Non-pigmented ciliary epithelial cell (primary cell): ENCODE results near the gene ISCA2.

Experiments
- DNase-seq: peaks from one replicate; pipeline ENCODE4 v3.0.0-alpha.2; 2010; ENCODE audit warnings: low read depth

Gene ISCA2

GRCh38 chr14:74483321-74483720 lies 10.2 kb upstream of the ISCA2 start:
- no peak for DNase-seq

GRCh38 chr14:74486164-74486563 lies 7.4 kb upstream of the ISCA2 start:
- DNase-seq = no peak

GRCh38 chr14:74488786-74489397 lies 4.7 kb upstream of the ISCA2 start:
- DNase-seq = no peak

DNA sequence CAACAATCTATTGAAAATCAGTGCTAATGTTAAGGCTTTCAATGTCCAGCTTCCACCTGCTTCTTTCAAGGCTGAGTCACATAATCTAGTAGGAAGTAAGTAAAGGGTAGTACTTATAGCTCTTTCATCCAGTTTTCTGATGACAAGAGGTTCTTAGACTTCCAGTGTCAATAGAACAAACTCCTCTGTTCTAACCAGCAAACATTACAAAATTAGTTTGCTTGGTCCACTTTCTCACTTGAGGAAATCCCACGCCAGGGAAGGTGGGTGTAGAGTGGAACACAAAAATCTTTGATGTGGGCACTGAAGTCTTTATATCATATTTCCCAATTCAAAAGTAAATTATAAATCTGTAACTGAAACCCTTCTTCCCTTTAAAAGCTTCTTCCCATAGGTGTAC lies 3.1 kb upstream of the ISCA2 start:
- no peak for DNase-seq

GRCh38 chr14:74491956-74492775 lies 1.4 kb upstream of the ISCA2 start:
- no peak for DNase-seq

DNA sequence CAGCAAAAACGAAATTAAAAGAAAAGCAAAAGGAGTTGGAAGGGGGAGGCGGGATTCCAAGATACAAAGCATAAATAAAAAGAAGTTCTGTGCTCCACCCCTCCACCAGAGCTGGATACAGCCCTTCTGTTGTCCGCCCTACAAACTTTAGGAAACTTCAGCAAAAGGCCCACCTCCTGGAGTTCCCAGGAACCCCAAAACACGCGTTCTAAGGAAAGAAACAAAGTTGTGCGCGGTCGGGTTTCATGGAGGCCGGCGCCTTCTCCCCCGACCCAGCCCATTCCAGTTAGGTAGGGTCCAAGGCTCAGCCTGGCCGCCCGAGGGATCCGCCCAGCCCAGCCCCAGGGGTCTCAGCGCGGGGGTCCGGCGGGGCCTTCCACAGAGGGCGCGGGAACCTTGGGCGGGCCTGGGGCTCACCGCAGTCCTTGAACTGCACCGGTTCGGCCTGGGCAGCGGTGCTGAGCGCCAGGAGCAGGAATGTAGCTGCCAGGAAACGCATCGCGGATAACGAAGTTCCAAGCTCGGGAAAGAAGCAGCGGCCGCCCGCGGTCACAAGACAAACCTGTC lies 706 bp upstream of the ISCA2 start, which contains the start of gene NPC2:
Gene NPC2 (minus strand): TSS at position 530 of the 567 bp plus-strand sequence. CDS start 31 bp downstream, at position 499.
- DNase-seq = no peak

GRCh38 chr14:74495356-74495755 lies 1.8 kb downstream of the ISCA2 start:
- no peak for DNase-seq

DNA sequence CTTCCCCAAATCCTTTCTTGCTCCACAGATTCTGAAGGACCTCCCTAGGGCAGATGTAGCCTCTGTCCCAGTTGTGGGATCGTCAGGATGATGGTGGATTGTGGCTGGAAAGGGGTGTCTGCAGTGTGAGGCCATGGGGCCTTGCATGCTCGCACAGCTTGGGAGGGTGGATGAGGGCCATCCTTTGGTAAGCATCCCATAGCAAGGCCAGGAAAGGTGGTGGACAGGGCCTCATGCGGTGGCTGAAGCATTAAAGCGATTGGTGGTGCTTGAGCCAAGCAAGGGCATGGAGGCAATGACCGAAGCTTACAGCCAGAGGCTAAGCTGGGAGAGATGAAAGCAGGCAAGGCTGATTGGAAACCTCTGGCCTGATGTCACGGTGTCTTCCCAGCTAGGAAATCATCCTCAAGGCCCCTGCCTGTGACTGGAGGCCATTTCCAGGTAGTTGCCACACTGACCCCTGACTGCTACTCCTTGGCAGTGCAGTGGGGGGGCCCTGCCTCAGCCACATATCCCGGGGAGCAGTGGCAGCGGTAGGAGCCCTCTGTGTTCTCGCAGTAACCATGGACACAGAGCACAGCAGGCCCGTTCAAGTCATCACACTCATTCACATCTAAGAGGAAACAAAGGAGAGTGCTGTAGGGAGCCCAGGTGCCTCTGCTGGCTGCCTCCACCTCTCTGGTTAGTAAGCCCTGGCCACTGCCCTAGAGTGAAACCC lies 7.0 kb downstream of the ISCA2 start:
- DNase-seq = no peak

GRCh38 chr14:74501135-74501614 lies 7.6 kb downstream of the ISCA2 start:
- no peak for DNase-seq

GRCh38 chr14:74501691-74502090 lies 8.1 kb downstream of the ISCA2 start:
- DNase-seq = no peak

DNA sequence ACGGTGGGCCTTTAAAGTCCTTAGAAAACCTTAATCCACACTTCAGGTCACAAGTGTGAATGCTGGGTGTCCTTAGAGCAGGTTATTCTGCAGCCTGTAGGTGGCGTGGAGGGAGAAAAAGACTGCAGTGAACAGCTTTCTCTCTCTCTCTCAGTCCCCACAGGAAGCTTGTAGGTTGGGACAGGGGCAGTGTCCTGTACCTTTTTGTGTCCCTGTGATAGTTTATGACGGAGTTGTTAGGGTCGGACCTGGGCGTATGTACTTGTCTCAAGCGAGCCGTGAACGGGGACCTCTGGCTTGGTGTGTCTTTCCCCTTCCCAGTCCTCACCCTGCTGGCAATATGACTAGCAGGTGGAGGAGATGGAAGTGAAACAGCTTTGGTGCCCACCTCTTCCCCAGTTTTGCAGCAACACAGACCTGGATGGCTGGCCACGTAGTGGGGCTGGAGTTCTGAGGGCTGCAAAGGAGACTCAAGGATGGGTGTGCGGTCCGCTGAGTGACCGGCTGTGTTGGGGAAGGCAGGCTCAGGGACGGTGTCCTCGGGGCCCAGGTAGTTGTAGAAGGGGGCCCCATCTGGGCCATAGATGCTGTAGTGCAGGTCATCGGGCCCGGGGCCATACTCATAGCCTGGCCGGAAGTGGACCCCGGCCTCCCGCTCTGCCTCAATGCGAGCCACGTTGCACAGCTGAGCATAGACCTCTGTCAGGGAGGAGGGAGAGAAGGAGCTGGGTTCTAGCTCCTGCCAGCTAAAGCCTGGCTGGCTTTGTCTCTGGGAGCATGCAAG lies 8.9 kb downstream of the ISCA2 start:
- no peak for DNase-seq

DNA sequence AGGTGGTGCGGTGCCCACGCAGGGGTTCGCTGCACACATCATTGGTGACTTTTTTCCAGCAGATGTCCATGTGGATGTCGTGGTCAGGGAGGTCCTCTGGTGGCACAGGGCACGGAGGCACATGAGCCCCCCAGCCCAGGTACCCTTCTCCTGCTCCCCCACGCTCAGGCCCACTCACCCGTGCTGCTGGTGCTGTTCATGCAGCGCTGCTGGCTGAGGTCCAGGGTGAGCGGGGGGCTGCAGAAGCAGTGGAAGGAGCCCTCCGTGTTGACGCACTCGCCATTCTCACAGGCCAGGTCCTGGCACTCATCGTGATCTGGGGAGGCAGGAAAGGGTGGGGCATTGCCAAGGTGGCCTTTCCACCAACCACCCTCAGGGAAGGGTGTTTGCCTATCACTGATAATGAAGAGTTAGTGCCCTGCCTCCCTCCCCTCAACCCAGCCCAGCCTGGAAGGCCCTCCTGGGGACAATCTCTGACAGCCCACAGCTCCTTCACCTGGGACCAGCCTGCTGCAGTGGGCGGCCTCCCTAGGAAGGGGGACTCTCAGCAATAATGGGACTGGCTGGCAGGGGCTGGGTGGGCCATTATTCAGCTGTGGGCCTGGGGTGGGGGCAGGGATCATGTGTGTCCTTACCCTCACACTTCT lies 9.8 kb downstream of the ISCA2 start:
- no peak for DNase-seq

DNA sequence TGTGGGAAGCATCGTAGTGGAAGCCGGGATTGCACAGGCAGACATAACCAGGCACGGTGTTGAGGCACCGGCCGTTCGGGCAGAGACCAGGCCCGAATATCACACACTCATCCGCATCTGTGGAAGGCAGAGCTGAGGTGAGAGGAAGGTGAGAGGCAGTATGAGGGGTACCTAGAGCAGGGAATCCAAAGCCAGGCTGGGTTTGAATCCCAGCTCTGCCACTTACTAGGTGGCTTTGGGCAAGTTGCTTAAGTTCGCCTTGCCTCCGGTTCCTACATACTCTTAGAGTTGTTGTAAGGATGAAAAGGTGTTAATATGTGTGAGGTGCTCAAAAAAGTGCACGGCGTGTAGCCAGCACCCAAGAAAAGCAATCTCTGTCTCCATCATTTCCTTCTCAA lies 10.4 kb downstream of the ISCA2 start:
- no peak for DNase-seq

GRCh38 chr14:74504412-74504811 lies 10.8 kb downstream of the ISCA2 start:
- DNase-seq = no peak

DNA sequence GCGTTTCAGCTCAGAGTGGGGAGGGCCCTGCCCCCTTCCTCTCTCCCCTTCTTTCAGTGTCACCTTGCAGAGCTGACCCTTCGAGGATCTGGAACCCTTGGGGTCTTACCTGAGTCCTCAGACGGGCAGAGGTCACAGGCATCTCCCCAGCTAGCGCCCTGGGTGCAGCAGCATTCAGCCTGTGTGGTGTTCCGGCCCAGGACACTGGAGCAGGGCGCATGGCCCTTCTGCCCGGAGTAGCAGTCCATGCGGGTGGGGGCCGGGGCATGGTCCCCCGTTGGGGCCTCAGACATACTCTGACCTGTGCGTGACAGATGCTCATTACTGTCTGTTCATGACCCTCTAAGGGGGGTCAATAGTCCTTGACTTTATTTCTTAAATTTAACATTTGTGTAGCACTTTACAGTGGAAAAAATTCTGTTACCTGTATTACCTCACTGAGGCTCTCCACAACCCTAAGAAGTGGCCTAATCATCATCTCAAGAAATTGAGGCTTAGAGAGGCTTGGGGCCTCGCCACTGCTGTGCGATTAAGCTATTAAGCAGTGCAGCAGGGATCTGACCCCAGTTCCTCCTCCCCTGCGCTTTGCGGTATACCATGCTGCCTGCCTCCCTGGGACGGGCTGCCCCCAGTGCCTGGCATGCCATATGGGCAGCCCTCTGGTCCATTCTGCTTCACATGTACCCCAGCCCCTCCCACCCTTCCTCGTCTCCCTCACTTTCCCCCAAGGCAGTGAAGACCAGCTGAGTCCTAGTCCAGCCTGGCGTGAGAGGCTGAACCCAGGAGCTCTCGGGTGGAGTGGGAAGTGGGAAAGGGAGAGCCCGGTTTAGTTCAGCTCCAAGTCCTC lies 11.5 kb downstream of the ISCA2 start:
- no peak for DNase-seq

DNA sequence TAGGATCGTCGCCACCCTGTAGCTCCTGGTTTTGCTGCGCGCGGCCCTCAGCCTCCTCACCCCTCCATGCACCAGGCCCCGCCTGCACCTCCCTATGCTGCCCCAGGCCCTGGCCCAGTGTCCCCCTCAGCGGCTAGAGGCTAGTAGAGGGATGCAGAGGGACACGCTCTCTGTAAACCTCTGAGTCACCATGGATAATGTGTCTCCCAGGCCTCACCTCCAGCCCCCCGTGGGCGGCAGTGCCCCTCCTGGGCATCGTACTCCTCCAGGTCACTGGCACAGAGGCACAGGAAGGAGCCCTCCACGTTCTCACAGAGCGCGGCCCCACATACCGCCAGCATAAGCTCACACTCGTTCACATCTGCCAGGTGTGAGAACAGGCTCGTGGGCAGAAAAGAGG lies 12.3 kb downstream of the ISCA2 start:
- DNase-seq = no peak

- no peak for DNase-seq
These were observed 12.9 kb downstream of the ISCA2 start for GRCh38 chr14:74506411-74506851.

GRCh38 chr14:74507085-74507484 lies 13.5 kb downstream of the ISCA2 start:
- no peak for DNase-seq

DNA sequence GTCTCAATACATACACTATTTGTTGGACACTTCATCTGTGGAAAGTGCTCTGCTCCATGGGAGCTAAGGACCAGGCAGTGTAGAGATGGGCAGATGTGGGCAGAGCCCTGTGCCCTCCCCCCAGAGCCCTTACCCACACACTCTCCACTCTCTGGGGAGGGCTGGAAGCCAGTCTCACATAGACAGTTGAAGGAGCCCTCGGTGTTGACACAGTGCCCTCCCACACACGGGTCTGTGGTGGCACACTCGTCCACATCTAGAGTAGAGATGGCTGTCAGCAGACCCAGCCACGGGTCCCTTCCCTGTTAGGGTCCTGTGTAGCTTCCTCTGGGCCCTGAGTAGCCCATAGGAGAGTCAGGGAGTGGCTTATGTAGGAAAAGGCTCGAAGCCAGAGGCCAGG lies 14.3 kb downstream of the ISCA2 start:
- DNase-seq = no peak

- no peak for DNase-seq
These were observed 14.7 kb downstream of the ISCA2 start for GRCh38 chr14:74508292-74508731.
